ENCODE data around the gene HIC2.
"Not testable (repeated sequence)": the region's sequence is repeated elsewhere in the genome, so short reads cannot be mapped to it uniquely, and the experiment has no call there.

The HIC2 gene

GRCh38 chr22:21450858-21451353 lies 33.7 kb downstream of the HIC2 start:
- no peak for DNase-seq (ENCODE audit: low read depth)

- no peak for DNase-seq (ENCODE audit: low read depth)
These were observed 34.7 kb downstream of the HIC2 start for GRCh38 chr22:21451545-21452520.

GRCh38 chr22:21452666-21453065 lies 35.5 kb downstream of the HIC2 start:
- DNase-seq (ENCODE audit: low read depth) = not testable (repeated sequence)

DNA sequence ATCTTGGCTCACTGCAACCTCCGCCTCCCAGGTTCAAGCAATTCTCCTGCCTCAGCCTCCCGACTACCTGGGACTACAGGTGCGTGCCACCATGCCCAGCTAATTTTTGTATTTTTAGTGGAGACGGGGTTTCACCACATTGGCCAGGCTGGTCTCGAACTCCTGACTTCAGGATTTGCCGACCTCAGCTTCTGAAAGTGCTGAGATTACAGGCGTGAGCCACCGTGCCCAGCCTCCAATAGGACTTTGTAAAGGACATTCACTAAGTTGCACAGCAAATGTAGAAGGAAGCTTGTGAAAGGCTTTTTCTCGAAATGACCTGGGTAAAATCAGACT lies 37.8 kb downstream of the HIC2 start:
- not testable (repeated sequence) for DNase-seq (ENCODE audit: low read depth)

- no peak for DNase-seq (ENCODE audit: low read depth)
These were observed 38.3 kb downstream of the HIC2 start for GRCh38 chr22:21455334-21456089.

GRCh38 chr22:21457023-21457787 lies 40.0 kb downstream of the HIC2 start:
- peak; percentile 57 for DNase-seq (ENCODE audit: low read depth)

DNA sequence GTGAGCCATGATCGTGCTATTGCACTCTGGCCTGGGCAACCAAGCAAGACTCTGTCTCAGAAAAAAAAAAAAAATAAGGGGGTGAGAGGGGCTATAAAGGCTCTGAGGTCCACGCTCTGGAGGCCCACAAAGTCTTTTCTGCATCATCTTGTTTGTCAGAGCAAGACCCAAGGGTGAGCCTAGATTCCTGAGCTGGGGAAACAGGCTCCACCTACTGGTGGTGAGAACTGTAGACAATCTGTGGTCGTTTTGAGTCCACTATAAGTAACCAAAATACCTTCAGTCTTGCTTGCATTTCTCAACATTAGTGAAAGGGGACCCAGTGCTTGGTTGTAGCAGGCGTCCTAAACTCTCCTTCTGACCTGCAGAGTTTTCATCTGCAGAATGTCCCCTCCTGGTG lies 45.5 kb downstream of the HIC2 start:
- DNase-seq (ENCODE audit: low read depth) = not testable (repeated sequence)

- not testable (repeated sequence) for DNase-seq (ENCODE audit: low read depth)
These were observed 50.4 kb downstream of the HIC2 start, which contains the start of gene TMEM191C for GRCh38 chr22:21467337-21468193. Gene TMEM191C (plus strand): TSS chr22:21467387. CDS start chr22:21467460, 73 bp downstream.

- DNase-seq (ENCODE audit: low read depth) = peak; percentile 73
These were observed 51.3 kb downstream of the HIC2 start for GRCh38 chr22:21468194-21469096.

DNA sequence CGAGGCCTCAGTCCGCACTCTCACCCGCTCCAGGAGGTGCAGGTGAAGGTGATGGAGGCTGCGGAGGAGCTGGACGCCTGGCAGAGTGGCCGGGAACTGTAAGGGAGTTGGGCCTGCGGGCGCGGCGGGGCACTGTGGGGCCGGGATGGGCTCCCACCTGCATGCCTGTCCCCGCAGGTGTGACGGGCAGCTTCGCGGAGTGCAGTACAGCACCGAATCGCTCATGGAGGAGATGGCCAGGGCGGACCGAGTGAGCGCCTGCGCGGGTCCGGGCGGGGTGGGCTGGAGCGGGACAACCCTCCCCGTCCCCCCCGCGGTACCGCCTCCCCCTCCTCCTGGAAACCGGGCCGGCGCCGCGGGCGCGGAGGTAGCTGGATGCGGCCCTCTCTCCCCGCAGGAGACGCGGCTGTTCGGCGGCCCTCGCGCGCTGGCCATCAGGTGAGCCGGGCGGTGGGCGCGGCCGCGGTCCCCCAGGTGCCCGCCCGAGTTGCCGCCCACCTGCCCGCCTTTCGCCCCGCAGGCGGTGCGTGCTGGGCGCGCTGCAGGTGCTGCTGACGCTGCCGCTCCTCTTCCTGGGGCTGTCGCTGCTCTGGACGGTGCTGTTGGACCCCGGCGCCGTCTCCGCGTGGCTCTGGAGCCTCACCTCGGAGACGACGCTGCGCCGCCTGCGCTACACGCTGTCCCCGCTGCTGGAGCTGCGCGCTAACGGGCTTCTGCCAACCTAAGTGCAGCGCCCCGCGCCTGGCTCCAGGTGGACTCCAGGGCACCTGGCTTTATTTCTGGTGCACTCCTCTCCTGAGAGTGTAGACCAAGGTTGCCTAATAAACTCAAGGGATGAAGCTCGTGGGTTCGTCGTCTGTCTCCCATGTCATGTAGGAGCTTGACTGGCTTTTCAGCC lies 52.2 kb downstream of the HIC2 start:
- DNase-seq (ENCODE audit: low read depth) = not testable (repeated sequence)

DNA sequence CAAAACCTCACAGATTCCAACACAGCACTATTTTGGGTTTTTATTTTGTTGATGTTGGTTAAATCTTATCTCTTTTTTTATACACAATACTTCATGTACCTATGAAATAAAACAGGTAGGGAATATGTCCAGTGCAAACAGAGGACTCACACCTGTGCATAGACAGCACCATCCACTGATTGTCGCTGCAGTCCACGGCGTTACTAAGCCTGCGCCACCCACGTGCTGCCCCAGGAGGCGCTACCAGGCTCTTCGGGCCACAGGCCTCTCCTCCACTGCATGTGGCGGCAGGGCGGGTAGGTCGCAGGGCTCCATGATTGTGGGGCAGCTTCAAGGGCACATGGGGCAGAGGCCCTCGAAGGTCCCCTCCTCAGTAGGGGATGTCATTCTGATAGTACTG lies 55.8 kb downstream of the HIC2 start:
- DNase-seq (ENCODE audit: low read depth) = not testable (repeated sequence)

GRCh38 chr22:21473664-21474063 lies 56.5 kb downstream of the HIC2 start:
- DNase-seq (ENCODE audit: low read depth) = not testable (repeated sequence)

DNA sequence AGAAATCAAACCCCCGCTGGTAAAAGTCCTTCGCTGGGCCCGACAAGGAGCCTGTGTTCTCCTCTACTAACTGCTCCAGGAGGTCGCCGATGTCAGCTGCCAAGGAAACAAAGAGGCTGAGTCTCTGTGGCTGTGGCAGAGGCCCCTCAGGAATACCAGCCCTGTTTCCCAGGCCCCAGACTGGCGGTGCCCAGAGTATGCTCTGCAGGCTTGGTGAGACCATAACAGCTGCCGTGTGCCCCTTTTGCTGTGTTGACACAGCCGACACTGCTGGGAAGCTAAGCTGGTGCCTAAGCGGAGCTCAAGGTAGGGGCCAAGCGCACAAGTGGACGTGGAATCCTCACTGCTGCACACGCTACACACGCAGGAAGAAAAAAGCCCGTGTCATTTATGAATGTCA lies 66.9 kb downstream of the HIC2 start:
- DNase-seq (ENCODE audit: low read depth) = not testable (repeated sequence)

DNA sequence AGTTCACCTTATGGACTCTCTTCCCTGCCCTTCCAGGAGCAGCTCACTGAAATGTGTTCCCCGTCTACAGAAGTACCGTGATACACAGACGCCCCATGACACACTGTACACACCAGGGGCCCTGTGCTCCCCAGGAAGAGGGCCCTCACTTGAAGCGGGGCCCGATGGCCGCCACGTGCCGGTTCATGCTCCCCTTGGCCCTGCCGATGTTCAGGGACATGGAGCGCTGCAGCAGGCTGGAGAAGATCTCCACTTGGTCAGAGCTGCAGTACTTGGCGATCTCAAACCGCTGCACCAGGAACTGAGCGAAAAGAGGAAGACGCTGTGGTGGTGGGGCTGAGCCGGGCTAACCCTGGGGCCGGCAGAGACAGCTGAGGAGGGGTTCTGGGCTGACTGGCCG lies 70.6 kb downstream of the HIC2 start:
- not testable (repeated sequence) for DNase-seq (ENCODE audit: low read depth)

DNA sequence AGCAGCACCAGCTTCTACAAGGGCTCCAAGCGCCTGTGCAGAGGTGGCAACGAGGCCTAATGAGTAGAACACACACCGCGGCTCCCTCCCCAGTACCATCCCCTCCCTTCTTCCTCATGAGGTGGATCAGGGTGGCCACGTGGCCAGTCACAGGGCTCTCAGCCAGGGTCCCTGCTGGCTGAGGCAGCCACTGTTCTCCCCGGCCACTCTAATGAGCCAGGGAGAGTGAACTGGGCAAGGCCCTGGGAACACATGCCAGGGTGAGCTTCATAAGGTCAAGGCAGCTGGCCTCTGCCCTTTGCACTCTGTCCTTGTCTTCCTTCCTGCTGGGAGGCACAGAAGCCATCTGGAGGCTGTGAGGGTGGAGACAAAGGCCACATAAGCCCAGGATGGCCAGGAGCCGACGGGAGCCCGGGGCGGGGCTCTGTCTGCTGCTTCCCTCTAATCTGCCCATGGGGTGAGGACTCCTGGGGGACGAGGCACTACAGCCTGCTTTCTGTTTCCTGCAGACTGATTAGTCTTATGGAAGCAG lies 72.0 kb downstream of the HIC2 start:
- not testable (repeated sequence) for DNase-seq (ENCODE audit: low read depth)

DNA sequence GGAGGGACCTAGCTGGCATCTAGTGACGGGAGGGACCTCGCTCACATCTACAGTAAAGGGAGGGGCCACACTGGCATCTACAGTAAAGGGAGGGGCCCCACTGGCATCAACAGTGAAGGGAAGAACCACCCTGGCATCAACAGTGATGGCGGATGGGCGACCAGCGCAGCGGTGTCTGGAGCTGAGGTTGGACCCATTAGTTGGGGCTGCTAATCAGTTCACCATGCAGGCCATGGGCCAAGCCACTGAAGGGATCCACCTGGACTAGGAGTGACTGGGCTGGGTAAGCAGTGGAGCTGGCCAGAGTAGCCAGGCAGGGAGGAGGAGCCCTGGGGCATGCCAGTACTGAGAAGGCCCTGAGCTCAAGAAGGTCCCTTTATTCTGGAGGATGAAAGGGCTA lies 73.4 kb downstream of the HIC2 start:
- not testable (repeated sequence) for DNase-seq (ENCODE audit: low read depth)

DNA sequence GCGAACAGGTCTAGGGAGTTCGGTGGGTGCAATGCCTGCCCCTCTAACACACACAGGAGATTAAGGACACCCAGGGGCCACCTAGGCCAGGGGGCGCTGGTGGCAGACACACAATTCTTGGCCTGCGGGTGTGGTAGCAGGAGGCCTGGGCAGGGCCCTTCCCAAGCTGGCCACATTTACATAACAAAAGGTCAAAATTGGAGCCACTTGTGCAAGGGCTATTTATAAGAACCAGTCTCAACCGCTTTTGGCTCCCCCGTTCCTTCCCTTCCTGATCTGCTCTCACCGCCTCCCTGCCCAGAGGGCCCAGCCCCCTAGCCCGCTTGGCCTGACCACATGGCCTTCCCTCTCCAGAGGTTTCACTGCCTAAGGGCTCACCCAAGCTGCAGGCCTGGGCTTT lies 75.1 kb downstream of the HIC2 start:
- DNase-seq (ENCODE audit: low read depth) = not testable (repeated sequence)

Measured in iris pigment epithelial cell (primary cell).